GM13977 (cell line): Measurements from ENCODE around the gene CALML6.

Experiments used
- DNase-seq: peaks from one replicate; pipeline ENCODE4 v3.0.0; 2012; ENCODE audit warnings: low spot score
- CTCF ChIP-seq: IDR thresholded peaks from 2 replicates; pipeline ENCODE4 v1.5.1; 2012; ENCODE audit warnings: mild to moderate bottlenecking, control low read depth; ENCODE audit not compliant: insufficient read depth; ENCODE audit errors: extremely low read depth, missing control alignments
- in situ Hi-C: fragments of 300-500 bp; cut with MboI; formaldehyde crosslinking; loops from one replicate; pipeline ENCODE4 v1.12.0; 2022; ENCODE audit warnings: low sequenced_read_pairs, low pct_unique_long_range_greater_than_20kb, mixed read lengths, inconsistent platforms; ENCODE audit not compliant: unreplicated experiment

Gene CALML6

GRCh38 chr1:1903224-1903623 is 11.8 kb upstream of the CALML6 start:
- DNase-seq, result no peak
- in situ Hi-C loops, result loop anchor here (10.0 kb wide), 1 partner anchor 118 kb away; no protein-coding TSS in a partner anchor
- TF ChIP-seq CTCF, result no peak

- in situ Hi-C loops, result loop anchor here (10.0 kb wide), 1 partner anchor 122 kb away; no protein-coding TSS in a partner anchor
- peak; percentile 95 for TF ChIP-seq CTCF
- peak; percentile 82 for DNase-seq
Measured at GRCh38 chr1:1906185-1907097, 8.6 kb upstream of the CALML6 start.

DNA sequence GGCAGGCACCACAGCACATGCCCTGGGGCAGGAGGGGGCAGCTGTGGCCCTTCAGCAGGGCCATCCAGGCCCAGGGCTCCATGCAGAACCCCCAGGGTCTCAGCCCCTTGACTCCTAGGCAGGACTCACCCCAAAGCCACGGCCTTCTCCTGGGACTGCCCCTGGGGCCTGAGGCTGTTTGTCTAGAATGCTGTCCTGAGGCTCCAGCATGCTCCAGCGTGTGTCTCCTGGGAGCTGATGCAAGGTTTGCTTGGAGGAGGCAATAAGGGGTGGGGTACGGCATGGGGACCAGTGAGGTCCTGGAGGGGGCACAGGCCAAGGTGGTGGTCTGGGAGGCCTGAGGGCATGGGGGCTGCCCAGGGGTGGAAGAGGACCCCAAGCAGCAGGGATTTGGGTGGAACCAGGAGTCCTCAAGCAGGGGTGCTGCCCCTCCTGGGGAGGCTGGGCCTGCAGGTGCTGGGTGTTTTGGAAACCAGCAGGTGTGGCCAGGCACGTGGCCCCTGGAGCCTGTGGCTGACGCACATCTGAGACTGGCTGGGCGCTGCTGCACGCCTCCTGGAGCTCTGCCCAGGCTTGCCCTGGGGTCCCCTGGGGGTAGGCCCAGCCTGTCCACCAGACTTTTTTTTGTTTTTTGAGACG is 7.8 kb upstream of the CALML6 start:
- DNase-seq, result peak; percentile 78
- no peak for TF ChIP-seq CTCF
- in situ Hi-C loops, result loop anchor here (10.0 kb wide), 1 partner anchor 122 kb away; no protein-coding TSS in a partner anchor

DNA sequence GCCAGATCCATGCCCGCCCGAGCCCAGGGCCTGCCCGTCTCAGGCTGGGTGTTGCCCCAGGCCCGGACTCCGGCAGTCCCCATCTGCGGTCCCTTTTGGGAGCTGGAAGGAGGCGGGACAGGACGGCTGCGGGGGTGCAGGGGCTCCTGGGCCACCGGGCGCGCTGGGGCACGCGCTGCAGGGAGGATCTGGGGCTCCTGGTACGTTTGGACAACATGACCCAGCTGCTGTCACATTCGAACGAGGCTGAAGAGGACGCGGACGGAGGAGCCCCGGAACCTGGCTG is 6.6 kb upstream of the CALML6 start:
- peak; percentile 58 for DNase-seq
- in situ Hi-C loops, result loop anchor here (10.0 kb wide), 1 partner anchor 124 kb away; no protein-coding TSS in a partner anchor
- TF ChIP-seq CTCF, result no peak

GRCh38 chr1:1910033-1910465 is 5.0 kb upstream of the CALML6 start:
- DNase-seq, result no peak
- TF ChIP-seq CTCF, result no peak
- in situ Hi-C loops, result no loop called here

GRCh38 chr1:1910651-1911331 is 4.3 kb upstream of the CALML6 start:
- in situ Hi-C loops, result no loop called here
- DNase-seq, result no peak
- TF ChIP-seq CTCF, result no peak
